ENCODE results near the gene PPIP5K1. TPM values are rescaled to one million over a fixed set of nuclear protein-coding genes. Genes with fewer than 3 reads are reported as not detected.
A peak's percentile ranks its signal among the peaks of the same experiment; 100 is the strongest.

Gene PPIP5K1
- total RNA-seq, 1 donor from 2014 or later, result 60.0 TPM

- peaks cover 32% of the 10 kb centered on the region for H3K4me1 Mint-ChIP-seq
- no peaks in the 10 kb centered on the region for H3K9me3 Mint-ChIP-seq
- no peak for DNase-seq
- H3K4me3 Mint-ChIP-seq, result peak overlapping the region; percentile 31
- intact Hi-C loops (cut with micrococcal nuclease), result no loop called here
- H3K27ac Mint-ChIP-seq, result no peak overlapping the region
- H3K27me3 Mint-ChIP-seq, result peaks cover 3% of the 10 kb centered on the region
- H3K36me3 Mint-ChIP-seq (ENCODE audit: low read depth), result peaks cover 3% of the 10 kb centered on the region
Measured at GRCh38 chr15:43508421-43508820, 81.6 kb downstream of the PPIP5K1 start.

- peaks cover 10% of the 10 kb centered on the region for H3K4me1 Mint-ChIP-seq
- DNase-seq, result no peak
- intact Hi-C loops (cut with micrococcal nuclease), result no loop called here
- no peak overlapping the region for H3K4me3 Mint-ChIP-seq
- H3K27me3 Mint-ChIP-seq, result peaks cover 3% of the 10 kb centered on the region
- no peaks in the 10 kb centered on the region for H3K36me3 Mint-ChIP-seq (ENCODE audit: low read depth)
- no peak overlapping the region for H3K27ac Mint-ChIP-seq
- no peaks in the 10 kb centered on the region for H3K9me3 Mint-ChIP-seq
Measured at GRCh38 chr15:43505738-43506137, 84.3 kb downstream of the PPIP5K1 start.

- no peak overlapping the region for H3K27ac Mint-ChIP-seq
Measured at GRCh38 chr15:43499635-43500034, 90.4 kb downstream of the PPIP5K1 start.

GRCh38 chr15:43498990-43499389 is 91.0 kb downstream of the PPIP5K1 start:
- intact Hi-C loops (cut with micrococcal nuclease), result no loop called here
- Mint-ChIP-seq H3K4me1 (no peaks in the 10 kb centered on the region), H3K36me3 (ENCODE audit: low read depth) (peaks cover 1% of the 10 kb centered on the region), H3K27me3 (no peaks in the 10 kb centered on the region), H3K4me3 (no peak overlapping the region), H3K9me3 (no peaks in the 10 kb centered on the region), H3K27ac (no peak overlapping the region)
- DNase-seq, result no peak

More at GRCh38 chr15:43499635-43500034, 90.4 kb downstream of the PPIP5K1 start:
- H3K4me3 Mint-ChIP-seq, result no peak overlapping the region
- peaks cover 3% of the 10 kb centered on the region for H3K27me3 Mint-ChIP-seq
- intact Hi-C loops (cut with micrococcal nuclease), result no loop called here
- H3K36me3 Mint-ChIP-seq (ENCODE audit: low read depth), result peaks cover 1% of the 10 kb centered on the region
- no peaks in the 10 kb centered on the region for H3K4me1 Mint-ChIP-seq
- H3K9me3 Mint-ChIP-seq, result no peaks in the 10 kb centered on the region
- DNase-seq, result no peak

GRCh38 chr15:43493703-43494472 is 96.1 kb downstream of the PPIP5K1 start:
- Mint-ChIP-seq H3K27me3 (no peaks in the 10 kb centered on the region), H3K27ac (peak overlapping the region; percentile 98), H3K4me1 (peaks cover 24% of the 10 kb centered on the region), H3K4me3 (peak overlapping the region; percentile 91), H3K36me3 (ENCODE audit: low read depth) (peaks cover 25% of the 10 kb centered on the region), H3K9me3 (no peaks in the 10 kb centered on the region)
- intact Hi-C loops (cut with micrococcal nuclease), result loop anchor here (1.0 kb wide), 1 partner anchor 16 kb away; no protein-coding TSS in a partner anchor
- DNase-seq, result no peak

- intact Hi-C loops (cut with micrococcal nuclease), result loop anchor here (1.0 kb wide), 1 partner anchor 17 kb away; no protein-coding TSS in a partner anchor
- peak; percentile 98 for DNase-seq
- no peaks in the 10 kb centered on the region for H3K27me3 Mint-ChIP-seq
- H3K27ac Mint-ChIP-seq, result peak within 1 kb of the TSS; percentile 98
- H3K9me3 Mint-ChIP-seq, result no peaks in the 10 kb centered on the region
- H3K36me3 Mint-ChIP-seq (ENCODE audit: low read depth), result peaks cover 29% of the 10 kb centered on the region
- peaks cover 26% of the 10 kb centered on the region for H3K4me1 Mint-ChIP-seq
- peak within 1 kb of the TSS; percentile 91 for H3K4me3 Mint-ChIP-seq
Measured at GRCh38 chr15:43492673-43493601, 97.1 kb downstream of the PPIP5K1 start, which contains the start of gene TP53BP1. Gene TP53BP1, minus strand, starts transcription at chr15:43493156. Its CDS starts 113 bp downstream, at chr15:43493043.

DNA sequence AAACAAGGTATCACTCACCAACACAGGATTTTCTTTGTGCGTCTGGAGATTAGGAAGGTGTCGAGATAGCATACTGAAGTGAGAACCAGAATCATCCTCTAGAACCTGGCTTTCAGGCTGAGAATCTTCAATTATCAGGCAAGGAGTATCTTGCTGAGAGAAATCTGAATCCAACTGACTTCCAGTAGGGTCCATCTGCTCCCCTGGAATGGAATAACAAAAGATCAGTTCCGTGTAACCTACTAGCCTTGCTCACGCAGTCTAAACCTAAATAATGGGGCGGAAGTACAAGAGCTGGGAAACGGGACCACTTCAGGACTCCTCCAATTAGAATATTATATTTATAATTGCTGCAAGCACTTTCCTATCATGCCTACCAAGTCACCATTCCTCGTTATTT is 97.7 kb downstream of the PPIP5K1 start:
- Mint-ChIP-seq H3K27ac (peak overlapping the region; percentile 98), H3K9me3 (no peaks in the 10 kb centered on the region), H3K4me3 (peak overlapping the region; percentile 91), H3K4me1 (peaks cover 26% of the 10 kb centered on the region), H3K36me3 (ENCODE audit: low read depth) (peaks cover 29% of the 10 kb centered on the region), H3K27me3 (no peaks in the 10 kb centered on the region)
- DNase-seq, result no peak
- intact Hi-C loops (cut with micrococcal nuclease), result no loop called here

DNA sequence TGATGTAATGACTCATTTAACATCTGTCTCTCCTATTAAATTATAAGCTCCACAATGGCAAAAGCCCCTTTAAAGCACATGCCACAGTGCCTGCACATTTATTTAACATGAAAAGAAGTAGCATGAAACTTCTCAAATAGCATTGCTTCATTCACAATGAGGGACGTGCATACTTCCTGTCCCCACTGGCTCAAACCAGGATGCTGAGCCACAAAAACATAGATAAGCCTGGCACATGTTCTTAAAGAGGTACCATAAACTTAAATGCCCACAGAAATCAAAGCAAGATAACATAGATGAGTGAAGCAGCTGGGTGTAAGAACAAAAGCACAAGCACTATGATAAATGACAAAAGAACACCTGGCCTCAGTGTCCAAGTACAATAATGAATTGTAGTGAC is 100.8 kb downstream of the PPIP5K1 start:
- Mint-ChIP-seq H3K27ac (peak overlapping the region; percentile 9), H3K36me3 (ENCODE audit: low read depth) (peaks cover 35% of the 10 kb centered on the region), H3K4me3 (no peak overlapping the region), H3K4me1 (peaks cover 28% of the 10 kb centered on the region), H3K9me3 (no peaks in the 10 kb centered on the region), H3K27me3 (no peaks in the 10 kb centered on the region)
- no peak for DNase-seq
- intact Hi-C loops (cut with micrococcal nuclease), result no loop called here

DNA sequence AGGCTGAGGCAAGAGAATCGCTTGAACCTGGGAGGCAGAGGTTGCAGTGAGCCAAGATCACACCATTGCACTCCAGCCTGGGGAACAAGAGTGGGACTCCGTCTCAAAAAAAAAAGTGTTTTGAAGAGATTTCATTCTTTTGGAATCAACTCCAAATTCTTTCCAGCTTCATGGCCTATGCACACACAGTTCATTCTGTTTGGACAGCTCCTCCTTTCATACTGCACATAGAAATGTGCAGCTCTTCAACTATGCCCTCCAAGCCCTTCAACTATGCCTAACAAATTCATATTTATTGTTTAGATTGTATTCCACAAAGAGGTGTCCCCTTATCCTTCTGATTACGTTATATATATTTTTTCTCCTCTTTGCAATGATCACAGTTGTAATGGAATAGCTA is 101.2 kb downstream of the PPIP5K1 start:
- H3K9me3 Mint-ChIP-seq, result no peaks in the 10 kb centered on the region
- no peak for DNase-seq
- H3K4me3 Mint-ChIP-seq, result no peak overlapping the region
- H3K4me1 Mint-ChIP-seq, result peaks cover 27% of the 10 kb centered on the region
- H3K36me3 Mint-ChIP-seq (ENCODE audit: low read depth), result peaks cover 36% of the 10 kb centered on the region
- intact Hi-C loops (cut with micrococcal nuclease), result no loop called here
- peak overlapping the region; percentile 9 for H3K27ac Mint-ChIP-seq
- no peaks in the 10 kb centered on the region for H3K27me3 Mint-ChIP-seq

DNA sequence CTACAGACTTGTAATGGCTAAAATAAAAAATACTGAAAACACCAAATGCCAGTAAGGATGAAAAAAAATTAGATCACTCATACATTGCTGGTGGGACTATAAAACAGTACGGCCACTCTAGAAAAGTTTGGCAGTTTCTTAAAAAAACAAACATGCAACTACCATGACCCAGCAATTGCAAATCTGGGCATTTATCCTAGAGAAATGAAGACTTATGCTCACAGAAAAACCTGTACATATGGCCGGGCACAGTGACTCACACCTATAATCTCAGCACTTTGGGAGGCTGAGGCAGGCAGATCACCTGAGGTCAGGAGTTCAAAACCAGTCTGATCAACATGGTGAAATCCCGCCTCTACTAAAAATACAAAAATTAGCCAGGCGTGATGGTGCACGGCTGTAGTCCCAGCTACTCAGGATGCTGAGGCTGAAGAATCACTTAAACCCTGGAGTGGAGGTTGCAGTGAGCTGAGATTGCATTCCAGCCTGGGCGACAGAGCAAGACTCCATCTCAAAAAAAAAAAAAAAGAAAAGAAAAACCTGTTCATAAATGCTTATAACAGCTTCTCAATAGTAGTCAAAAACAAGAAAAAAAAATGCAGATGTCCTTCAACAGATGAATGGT is 102.6 kb downstream of the PPIP5K1 start:
- DNase-seq, result no peak
- H3K27me3 Mint-ChIP-seq, result no peaks in the 10 kb centered on the region
- intact Hi-C loops (cut with micrococcal nuclease), result no loop called here
- no peak overlapping the region for H3K27ac Mint-ChIP-seq
- no peaks in the 10 kb centered on the region for H3K9me3 Mint-ChIP-seq
- H3K36me3 Mint-ChIP-seq (ENCODE audit: low read depth), result peaks cover 32% of the 10 kb centered on the region
- H3K4me3 Mint-ChIP-seq, result no peak overlapping the region
- H3K4me1 Mint-ChIP-seq, result peaks cover 21% of the 10 kb centered on the region

- peaks cover 21% of the 10 kb centered on the region for H3K36me3 Mint-ChIP-seq (ENCODE audit: low read depth)
- H3K9me3 Mint-ChIP-seq, result no peaks in the 10 kb centered on the region
- H3K4me3 Mint-ChIP-seq, result no peak overlapping the region
- intact Hi-C loops (cut with micrococcal nuclease), result no loop called here
- H3K27ac Mint-ChIP-seq, result no peak overlapping the region
- H3K27me3 Mint-ChIP-seq, result no peaks in the 10 kb centered on the region
- peaks cover 12% of the 10 kb centered on the region for H3K4me1 Mint-ChIP-seq
- DNase-seq, result no peak
Measured at GRCh38 chr15:43484455-43484854, 105.6 kb downstream of the PPIP5K1 start.
